BJ (cell line): ENCODE results near the gene GRK1. TPM values are rescaled to one million over a fixed set of nuclear protein-coding genes. Genes with fewer than 3 reads are reported as not detected.

ENCODE experiments used
- CTCF ChIA-PET: fragments of 350-600 bp; formaldehyde crosslinking; extraction: SDS; loops from one replicate; lab custom pipeline; 2021; ENCODE audit warnings: antibody characterized with exemption, inconsistent platforms; lab: Yijun Ruan, JAX
- POLR2A ChIA-PET: fragments of 300-600 bp; sonication (Branson Sonifier 250); formaldehyde crosslinking; extraction: SDS; loops from one replicate; lab custom pipeline; 2021; ENCODE audit warnings: antibody characterized with exemption; lab: Charles Lee
- DNase-seq: peaks from one replicate; pipeline ENCODE4 v3.0.0-alpha.2; 2011; ENCODE audit warnings: low read depth
- H3K27me3 ChIP-seq: 2 replicates; pipeline ENCODE4 v1.6.0; 2011; ENCODE audit warnings: low read length; ENCODE audit not compliant: control insufficient read depth, insufficient read depth
- H3K36me3 ChIP-seq: 2 replicates; pipeline ENCODE4 v1.5.1; 2011; ENCODE audit warnings: low read length; ENCODE audit not compliant: control insufficient read depth, insufficient read depth
- H3K4me3 ChIP-seq: 2 replicates; pipeline ENCODE4 v1.5.1; 2011; ENCODE audit warnings: low read depth, mild to moderate bottlenecking, control low read depth, low read length
- CTCF ChIP-seq: IDR thresholded peaks from 2 replicates; pipeline ENCODE4 v1.5.1; 2011; ENCODE audit warnings: low read depth, mild to moderate bottlenecking, control low read depth, inconsistent platforms, low read length, moderate library complexity; ENCODE audit not compliant: insufficient read depth
- polyA plus RNA-seq: library from polyadenylated mRNA; depleted of rRNA; stranded (reverse); fragments of >200 nt; gene quantifications from 2 replicates; pipeline ENCODE4 v1.2.3, GENCODE V29; 2011

Gene GRK1
- polyA plus RNA-seq, 1 experiment: 0.02 TPM

- H3K4me3 ChIP-seq: no peak overlapping the region
- no peak for TF ChIP-seq CTCF
Measured at GRCh38 chr13:113642563-113642962, 24.5 kb upstream of the GRK1 start.

GRCh38 chr13:113643593-113643992 lies 23.4 kb upstream of the GRK1 start:
- TF ChIP-seq CTCF: no peak
- Histone ChIP-seq H3K4me3 (no peak overlapping the region), H3K36me3 (peaks cover 3% of the 10 kb centered on the region; the same call in 1 of the 2 replicates), H3K27me3 (no peaks in the 10 kb centered on the region)
- DNase-seq: no peak
- POLR2A ChIA-PET: no interaction called here
- CTCF ChIA-PET: interaction anchor here (1.6 to 1.7 kb wide), 2 partner anchors 12 to 304 kb away, joined by 3 to 6 read pairs; no protein-coding TSS in a partner anchor

More at GRCh38 chr13:113642563-113642962, 24.5 kb upstream of the GRK1 start:
- POLR2A ChIA-PET: no interaction called here
- Histone ChIP-seq H3K36me3 (peaks cover 8% of the 10 kb centered on the region), H3K27me3 (no peaks in the 10 kb centered on the region)
- no peak for DNase-seq
- CTCF ChIA-PET: interaction anchor here (1.6 to 1.7 kb wide), 2 partner anchors 11 to 305 kb away, joined by 3 to 6 read pairs; no protein-coding TSS in a partner anchor

- Histone ChIP-seq H3K4me3 (no peak overlapping the region), H3K36me3 (peaks cover 1% of the 10 kb centered on the region; the same call in 1 of the 2 replicates), H3K27me3 (no peaks in the 10 kb centered on the region)
- ChIA-PET POLR2A (no interaction called here), CTCF (no interaction called here)
- no peak for TF ChIP-seq CTCF
- DNase-seq: no peak
Measured at GRCh38 chr13:113644800-113645199, 22.2 kb upstream of the GRK1 start.

GRCh38 chr13:113645329-113645728 lies 21.7 kb upstream of the GRK1 start:
- DNase-seq: no peak
- Histone ChIP-seq H3K36me3 (no peaks in the 10 kb centered on the region), H3K4me3 (no peak overlapping the region), H3K27me3 (no peaks in the 10 kb centered on the region)
- ChIA-PET POLR2A (no interaction called here), CTCF (no interaction called here)
- no peak for TF ChIP-seq CTCF

GRCh38 chr13:113646376-113646775 lies 20.6 kb upstream of the GRK1 start:
- CTCF ChIA-PET: no interaction called here
- no peak for DNase-seq
- no peak for TF ChIP-seq CTCF
- H3K36me3 ChIP-seq: no peaks in the 10 kb centered on the region
- POLR2A ChIA-PET: no interaction called here
- H3K27me3 ChIP-seq: no peaks in the 10 kb centered on the region
- H3K4me3 ChIP-seq: no peak overlapping the region
